ENCODE results near the gene EXOSC1.
A peak's percentile ranks its signal among the peaks of the same experiment; 100 is the strongest.
"Not testable (repeated sequence)": the region's sequence is repeated elsewhere in the genome, so short reads cannot be mapped to it uniquely, and the experiment has no call there.

EXOSC1 gene

DNA sequence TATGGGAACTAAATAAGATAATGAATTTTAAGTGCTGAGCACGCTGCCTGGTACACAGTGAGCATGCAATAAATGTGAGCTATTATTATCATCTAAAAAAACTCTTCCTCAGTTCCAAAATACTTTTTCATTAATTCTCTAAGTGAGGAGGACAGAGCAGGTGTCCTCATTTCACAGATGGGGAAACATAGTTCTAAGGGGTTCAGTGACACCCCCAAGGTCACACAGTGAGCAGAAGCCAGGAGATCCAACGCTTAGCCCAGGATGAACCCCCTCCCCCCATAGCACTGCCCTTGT is 37.9 kb downstream of the EXOSC1 start:
- no peak for DNase-seq (ENCODE audit: low read depth in 3 of 3)

DNA sequence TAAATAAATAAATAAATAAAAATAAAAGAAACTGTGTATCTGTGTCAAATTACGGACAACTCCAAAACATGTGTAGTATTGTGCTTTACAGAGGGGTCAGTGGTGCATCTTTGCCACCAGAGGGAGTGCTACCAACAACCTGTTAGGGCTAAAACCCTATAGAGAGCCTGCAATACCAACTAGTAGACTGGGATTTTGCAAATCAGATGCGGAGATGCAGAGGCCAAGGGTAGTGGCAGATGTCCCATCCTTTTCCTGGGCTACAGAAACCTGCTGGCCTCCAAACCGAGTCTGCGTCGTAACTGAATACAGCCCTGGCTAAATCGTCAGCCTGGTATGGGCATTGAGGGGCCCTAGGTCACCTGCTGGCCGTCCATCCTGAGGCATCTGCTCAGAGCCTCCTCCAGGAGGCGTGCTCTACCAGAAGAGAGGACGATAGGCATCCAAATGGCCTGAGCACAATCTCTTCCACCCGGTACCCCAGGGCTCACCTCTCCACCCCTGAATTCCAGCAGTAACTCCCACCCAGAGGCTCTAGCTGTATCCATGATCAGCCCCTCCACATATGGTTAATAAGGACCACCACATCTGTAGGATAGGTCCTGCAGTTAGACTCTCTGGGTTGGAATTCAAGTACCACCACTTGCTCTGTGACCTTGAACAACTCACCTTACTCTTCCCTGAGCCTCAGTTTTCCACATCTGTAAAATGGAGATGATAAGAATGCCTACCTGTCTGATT is 38.4 kb downstream of the EXOSC1 start:
- DNase-seq (ENCODE audit: low read depth in 3 of 3), result no peak

DNA sequence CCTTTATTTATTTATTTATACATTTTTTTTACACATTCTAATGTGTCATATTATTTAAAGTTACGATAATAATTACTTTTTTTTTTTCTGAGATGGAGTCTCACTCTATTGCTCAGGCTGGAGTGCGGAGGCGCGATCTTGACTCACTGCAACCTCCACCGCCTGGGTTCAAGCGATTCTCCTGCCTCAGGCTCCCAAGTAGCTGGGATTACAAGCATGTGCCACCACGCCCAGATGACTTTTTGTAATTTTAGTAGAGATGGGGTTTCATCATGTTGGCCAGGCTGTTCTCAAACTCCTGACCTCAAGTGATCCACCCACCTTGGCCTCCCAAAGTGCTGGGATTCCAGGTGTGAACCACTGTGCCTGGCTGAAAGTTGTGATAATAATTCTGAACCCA is 39.3 kb downstream of the EXOSC1 start:
- not testable (repeated sequence) for DNase-seq (ENCODE audit: low read depth in 3 of 3)

DNA sequence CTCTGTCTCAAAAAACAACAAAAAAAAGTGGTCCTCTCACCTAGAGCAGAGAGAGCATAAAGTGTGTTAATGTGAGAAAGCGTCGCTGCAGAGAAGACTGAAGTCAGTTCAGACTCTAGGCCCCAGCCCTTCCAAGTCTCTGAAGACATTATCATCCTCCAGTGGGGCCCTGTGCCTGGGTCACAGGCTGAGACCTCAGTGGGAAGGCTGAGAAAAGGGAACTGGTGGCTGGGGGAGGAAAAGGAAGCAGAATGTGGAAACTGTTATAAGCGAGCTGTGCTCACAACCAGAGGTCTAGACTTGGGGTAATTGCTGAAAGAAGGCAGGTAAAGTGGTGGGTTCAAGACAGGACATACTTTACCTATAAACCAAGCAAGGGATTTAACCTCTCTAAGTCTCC is 39.7 kb downstream of the EXOSC1 start:
- no peak for DNase-seq (ENCODE audit: low read depth in 3 of 3)

DNA sequence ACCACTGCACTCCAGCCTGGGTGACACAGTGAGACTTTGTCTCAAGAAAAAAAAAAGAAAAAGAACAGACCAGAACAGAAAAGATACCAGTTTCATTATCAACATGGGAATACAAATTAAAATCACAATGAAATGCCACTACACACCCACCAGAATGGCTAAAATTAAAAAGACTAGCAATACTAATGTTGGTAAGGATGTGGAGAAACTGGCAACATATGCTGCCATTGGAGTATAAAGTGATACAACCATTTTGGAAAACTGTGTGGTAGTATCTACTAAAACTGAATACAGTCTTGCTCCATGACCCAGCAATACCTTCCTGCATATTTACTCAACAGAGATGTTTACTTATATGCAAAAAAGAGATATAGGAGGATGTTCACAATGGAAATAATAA is 41.8 kb downstream of the EXOSC1 start:
- no peak for DNase-seq (ENCODE audit: low read depth in 3 of 3)

DNA sequence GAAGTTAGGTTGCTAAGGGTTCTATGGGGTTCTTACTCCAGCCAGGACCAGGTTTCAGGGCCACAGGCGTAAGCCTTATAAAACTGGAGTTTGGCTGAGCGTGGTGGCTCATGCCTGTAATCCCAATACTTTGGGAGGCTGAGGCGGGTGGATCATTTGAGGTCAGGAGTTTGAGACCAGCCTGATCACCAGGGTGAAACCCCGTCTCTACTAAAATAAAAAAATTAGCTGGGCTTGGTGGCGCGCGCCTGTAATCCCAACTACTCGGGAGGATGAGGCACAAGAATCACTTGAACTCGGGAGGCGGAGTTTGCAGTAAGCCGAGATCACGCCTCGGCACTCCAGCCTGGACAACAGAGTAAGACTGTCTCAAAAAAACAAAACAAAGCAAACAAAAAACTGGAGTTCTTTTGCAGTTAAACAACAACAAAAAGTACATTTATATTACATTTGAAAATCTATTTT is 44.3 kb downstream of the EXOSC1 start:
- DNase-seq (ENCODE audit: low read depth in 3 of 3), result no peak

- DNase-seq (ENCODE audit: low read depth in 3 of 3), result peak; percentile 61 to 74 (median 70)
These were observed 44.9 kb downstream of the EXOSC1 start, which contains the start of gene RRP12 for GRCh38 chr10:97400665-97401454. Gene RRP12, minus strand, starts transcription at chr10:97401340. Its CDS starts 109 bp downstream, at chr10:97401231.

- DNase-seq (ENCODE audit: low read depth in 3 of 3), result no peak
These were observed 45.8 kb downstream of the EXOSC1 start for GRCh38 chr10:97399843-97400545.

- DNase-seq (ENCODE audit: low read depth in 3 of 3), result no peak
These were observed 49.8 kb downstream of the EXOSC1 start for GRCh38 chr10:97396056-97396455.

- no peak for DNase-seq (ENCODE audit: low read depth in 3 of 3)
These were observed 52.7 kb downstream of the EXOSC1 start for GRCh38 chr10:97393034-97393573.

- no peak for DNase-seq (ENCODE audit: low read depth in 3 of 3)
These were observed 55.7 kb downstream of the EXOSC1 start for GRCh38 chr10:97390091-97390490.

DNA sequence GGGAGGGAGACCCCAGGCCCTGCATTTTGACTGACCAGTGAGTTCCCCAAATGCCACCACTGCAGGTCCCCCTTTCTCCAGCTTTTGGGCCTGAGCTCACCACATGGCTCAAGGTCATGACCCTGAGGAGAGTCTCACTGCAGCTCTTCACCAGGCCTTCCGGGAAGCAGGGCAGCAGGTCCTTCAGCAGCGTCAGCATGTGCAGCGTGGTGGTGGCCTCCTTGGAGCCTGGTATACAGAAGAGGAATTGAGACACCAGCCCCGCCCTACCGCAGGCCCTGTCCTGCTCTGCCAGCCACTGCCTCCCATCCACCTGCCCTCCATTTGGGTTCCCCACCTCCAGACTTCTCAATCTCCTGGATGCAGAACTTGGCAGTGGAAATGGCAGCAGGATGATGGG is 57.7 kb downstream of the EXOSC1 start:
- DNase-seq (ENCODE audit: low read depth in 3 of 3), result no peak

Measured in stimulated activated CD4-positive, alpha-beta T cell treated with anti-CD3 and anti-CD28 coated beads, TNF-alpha, amount 100 ng/mL, for 48 hours (primary cell).